Retinal pigment epithelial cell (primary cell): ENCODE results near the gene IP6K3.

ENCODE experiments used
- DNase-seq: peaks from one replicate; pipeline ENCODE4 v3.0.0-alpha.2; 2010; ENCODE audit warnings: low read depth
- H3K4me3 ChIP-seq: 2 replicates; pipeline ENCODE4 v1.5.1; 2011; ENCODE audit warnings: mild to moderate bottlenecking, low read length, control low read depth, moderate library complexity
- TF ChIP-seq, protein P1 (sequence below): conservative IDR thresholded peaks from 2 replicates; pipeline ENCODE4 v1.5.1; 2011; ENCODE audit warnings: low read depth, low read length, control low read depth, inconsistent platforms

Gene IP6K3

DNA sequence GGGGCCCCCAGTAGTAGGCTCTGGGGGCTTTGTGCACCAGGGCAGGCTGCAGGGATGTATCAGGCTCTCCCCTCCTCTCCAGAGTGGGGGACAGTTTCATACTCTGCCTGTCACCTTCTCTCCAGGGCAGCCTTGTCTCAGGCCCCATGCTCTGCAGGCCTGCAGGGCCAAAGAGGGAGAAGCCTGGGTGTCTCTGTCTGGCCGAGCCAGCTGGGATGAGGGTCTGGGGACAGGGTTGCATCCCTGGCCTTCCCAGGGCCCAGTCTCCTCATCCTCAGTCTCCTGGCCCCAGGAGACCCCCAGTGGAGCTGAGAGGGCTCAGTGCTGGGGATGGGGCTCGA lies 14.8 kb upstream of the IP6K3 start:
- no peak for DNase-seq
- TF ChIP-seq, protein P1, sequence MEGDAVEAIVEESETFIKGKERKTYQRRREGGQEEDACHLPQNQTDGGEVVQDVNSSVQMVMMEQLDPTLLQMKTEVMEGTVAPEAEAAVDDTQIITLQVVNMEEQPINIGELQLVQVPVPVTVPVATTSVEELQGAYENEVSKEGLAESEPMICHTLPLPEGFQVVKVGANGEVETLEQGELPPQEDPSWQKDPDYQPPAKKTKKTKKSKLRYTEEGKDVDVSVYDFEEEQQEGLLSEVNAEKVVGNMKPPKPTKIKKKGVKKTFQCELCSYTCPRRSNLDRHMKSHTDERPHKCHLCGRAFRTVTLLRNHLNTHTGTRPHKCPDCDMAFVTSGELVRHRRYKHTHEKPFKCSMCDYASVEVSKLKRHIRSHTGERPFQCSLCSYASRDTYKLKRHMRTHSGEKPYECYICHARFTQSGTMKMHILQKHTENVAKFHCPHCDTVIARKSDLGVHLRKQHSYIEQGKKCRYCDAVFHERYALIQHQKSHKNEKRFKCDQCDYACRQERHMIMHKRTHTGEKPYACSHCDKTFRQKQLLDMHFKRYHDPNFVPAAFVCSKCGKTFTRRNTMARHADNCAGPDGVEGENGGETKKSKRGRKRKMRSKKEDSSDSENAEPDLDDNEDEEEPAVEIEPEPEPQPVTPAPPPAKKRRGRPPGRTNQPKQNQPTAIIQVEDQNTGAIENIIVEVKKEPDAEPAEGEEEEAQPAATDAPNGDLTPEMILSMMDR = no peak

DNA sequence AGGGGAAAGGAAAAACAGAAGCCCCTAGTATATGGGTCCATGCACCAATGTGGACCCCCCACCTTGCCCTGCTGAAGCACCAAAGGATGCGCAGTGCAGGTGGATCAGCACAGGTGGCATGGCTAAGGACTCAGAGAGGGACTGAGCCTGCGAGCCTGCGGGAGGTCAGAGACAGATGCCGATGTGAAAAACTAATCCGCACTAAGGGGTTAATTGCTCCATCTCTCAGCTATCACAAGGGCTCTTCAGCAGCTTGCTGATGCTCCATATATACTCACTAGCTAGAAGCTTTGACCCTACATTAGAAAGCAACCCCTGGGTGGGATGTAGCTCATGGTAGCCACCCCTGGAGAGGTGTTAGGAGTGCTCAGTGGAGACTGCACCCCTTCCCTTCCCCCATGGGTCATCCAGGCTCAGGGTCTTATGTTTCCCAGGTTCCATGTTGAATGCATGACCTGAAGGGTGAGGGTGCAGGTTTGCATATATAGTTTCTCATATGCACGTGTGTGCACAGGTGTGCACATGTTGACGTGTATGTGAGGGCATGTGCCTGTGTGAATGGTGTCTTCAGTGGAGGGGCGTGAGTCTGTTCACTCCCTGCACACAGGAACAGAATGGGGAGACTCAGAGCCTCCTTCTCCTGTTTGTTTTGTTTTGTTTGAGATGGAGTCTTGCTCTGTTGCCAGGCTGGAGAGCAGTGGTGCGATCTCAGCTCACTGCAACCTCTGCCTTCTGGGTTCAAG lies 13.4 kb upstream of the IP6K3 start:
- no peak overlapping the region for H3K4me3 ChIP-seq
- TF ChIP-seq, protein P1 = no peak
- no peak for DNase-seq

More for the DNA sequence above, 14.8 kb upstream of the IP6K3 start:
- H3K4me3 ChIP-seq = no peak overlapping the region

DNA sequence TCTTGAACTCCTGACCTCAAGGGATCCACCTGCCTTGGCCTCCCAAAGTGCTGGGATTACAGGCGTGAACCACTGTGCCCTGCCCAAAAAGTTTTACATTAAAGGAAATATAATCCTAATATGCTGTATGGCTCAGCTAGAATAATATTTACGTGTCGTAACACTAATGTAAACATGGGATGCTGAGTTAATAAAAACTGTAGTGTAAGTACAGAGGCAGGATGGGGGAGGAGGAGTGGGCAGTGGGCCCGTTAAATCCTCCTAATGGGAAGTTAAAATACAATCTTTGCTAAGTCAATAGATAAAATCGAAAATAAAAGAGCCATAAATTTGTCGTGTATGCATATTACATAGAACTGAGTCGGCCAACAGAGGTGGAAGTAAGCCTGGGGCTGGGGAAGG lies 12.1 kb upstream of the IP6K3 start:
- no peak overlapping the region for H3K4me3 ChIP-seq
- TF ChIP-seq, protein P1 = no peak
- DNase-seq = no peak

DNA sequence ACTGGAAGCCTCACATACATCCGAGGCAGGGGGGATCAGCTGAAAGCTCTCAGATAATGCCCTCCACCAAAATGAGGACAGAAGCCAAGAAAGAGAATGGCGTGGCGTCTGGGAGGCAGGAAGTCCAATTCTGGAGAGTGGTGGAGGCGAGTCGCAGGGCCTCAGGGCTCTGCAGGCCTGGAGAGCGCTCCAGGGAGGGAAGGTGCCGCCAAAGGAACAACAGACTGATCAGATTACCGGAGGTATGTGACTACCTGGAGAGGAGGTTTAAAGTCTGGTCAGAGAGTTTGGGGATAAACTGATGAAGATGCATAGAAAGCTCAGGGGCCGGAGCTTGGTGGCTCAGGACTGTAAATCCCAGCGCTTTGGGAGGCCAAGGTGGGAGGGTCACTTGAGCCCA lies 11.2 kb upstream of the IP6K3 start:
- no peak for DNase-seq
- TF ChIP-seq, protein P1 = no peak
- H3K4me3 ChIP-seq = no peak overlapping the region

DNA sequence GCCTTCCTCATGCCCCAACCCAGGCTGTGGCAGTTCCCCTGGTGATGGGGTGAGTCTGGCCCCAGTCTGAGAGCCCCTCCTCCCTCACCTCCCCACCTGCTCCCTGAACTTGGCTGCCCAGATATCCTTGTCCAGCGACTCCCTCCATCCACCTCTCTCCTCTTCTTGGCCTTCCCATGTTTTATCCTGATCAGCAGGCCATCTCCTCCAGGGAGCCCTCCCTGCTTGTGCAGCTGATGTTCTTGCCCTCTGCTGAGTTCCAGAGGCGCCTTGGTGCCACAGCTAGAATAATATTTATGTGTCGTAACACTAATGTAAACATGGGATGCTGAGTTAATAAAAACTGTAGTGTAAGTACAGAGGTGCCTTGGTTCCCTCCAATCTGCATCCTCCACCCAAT lies 10.4 kb upstream of the IP6K3 start:
- DNase-seq = no peak
- no peak overlapping the region for H3K4me3 ChIP-seq
- TF ChIP-seq, protein P1 = no peak

DNA sequence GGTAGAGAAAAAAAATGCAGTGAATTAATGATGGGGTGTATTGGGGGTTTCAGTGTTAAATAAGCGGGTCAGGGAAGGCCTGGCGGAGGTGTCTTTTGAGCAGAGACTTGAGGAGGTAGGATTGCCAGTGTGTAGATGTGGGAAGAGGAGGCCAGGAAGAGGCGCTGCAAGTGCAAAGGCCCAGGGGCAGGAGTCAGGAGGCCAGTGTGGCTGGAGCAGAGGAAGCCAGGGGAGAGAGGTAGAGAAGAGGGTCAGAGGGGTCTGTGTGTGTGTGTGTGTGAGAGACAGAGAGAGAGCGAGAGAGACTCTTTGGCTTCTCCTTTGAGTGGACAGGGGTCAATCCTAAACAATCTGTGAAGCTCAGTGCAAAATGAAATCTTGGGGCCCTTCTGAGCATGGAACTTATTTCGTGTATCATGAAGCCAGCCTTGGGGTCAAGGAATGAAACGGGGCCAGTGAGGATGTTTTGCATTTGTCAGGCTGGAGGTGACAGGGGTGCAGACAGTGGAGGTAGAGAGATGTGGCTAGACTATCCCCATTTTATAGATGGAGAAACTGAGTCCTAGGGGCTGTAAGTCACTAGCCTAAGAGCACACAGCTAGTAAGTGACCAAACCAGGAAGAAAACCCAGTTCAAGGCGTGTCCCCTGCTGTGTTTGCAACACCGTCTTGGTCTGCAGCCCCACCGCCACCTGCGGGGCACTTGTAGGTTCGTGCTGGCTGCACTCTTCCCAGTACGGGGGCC lies 9.7 kb upstream of the IP6K3 start:
- H3K4me3 ChIP-seq = no peak overlapping the region
- DNase-seq = no peak
- TF ChIP-seq, protein P1 = no peak
